GM23248 (cell line): ENCODE measurements around the gene CST7. TPM values are rescaled to one million over a fixed set of nuclear protein-coding genes. Genes with fewer than 3 reads are reported as not detected.

Source experiments
- DNase-seq: peaks from one replicate; pipeline ENCODE4 v3.0.0-alpha.2; 2015
- H2AFZ ChIP-seq: fragments of 200-600 bp; sonication (generic); 2 replicates; pipeline ENCODE4 v1.6.1; 2016; ENCODE audit warnings: antibody characterized with exemption
- H3F3A ChIP-seq: fragments of 200-600 bp; sonication (generic); 2 replicates; pipeline ENCODE4 v1.6.1; 2016; ENCODE audit warnings: mild to moderate bottlenecking, antibody characterized with exemption, mixed run types; ENCODE audit not compliant: insufficient read depth
- H3K27ac ChIP-seq: fragments of 200-600 bp; sonication (generic); 2 replicates; pipeline ENCODE4 v1.5.1; 2016; ENCODE audit warnings: mild to moderate bottlenecking
- H3K27me3 ChIP-seq: fragments of 200-600 bp; sonication (generic); replicated peaks from 2 replicates; pipeline ENCODE4 v1.6.1; 2016; ENCODE audit warnings: mild to moderate bottlenecking; ENCODE audit not compliant: insufficient read depth
- H3K36me3 ChIP-seq: fragments of 200-600 bp; sonication (generic); 2 replicates; pipeline ENCODE4 v1.6.1; 2016; ENCODE audit warnings: low read depth, mild to moderate bottlenecking
- H3K4me1 ChIP-seq: fragments of 200-600 bp; sonication (generic); 2 replicates; pipeline ENCODE4 v1.6.1; 2016; ENCODE audit warnings: mild to moderate bottlenecking; ENCODE audit not compliant: insufficient read depth
- H3K4me2 ChIP-seq: fragments of 200-600 bp; sonication (generic); one replicate; pipeline ENCODE4 v1.6.1; 2016; ENCODE audit warnings: mild to moderate bottlenecking; ENCODE audit not compliant: unreplicated experiment
- H3K4me3 ChIP-seq: fragments of 200-600 bp; sonication (generic); 2 replicates; pipeline ENCODE4 v1.5.1; 2016; ENCODE audit warnings: mild to moderate bottlenecking
- H3K79me2 ChIP-seq: fragments of 200-600 bp; sonication (generic); 2 replicates; pipeline ENCODE4 v1.6.1; 2016; ENCODE audit warnings: mild to moderate bottlenecking; ENCODE audit not compliant: insufficient read depth
- H3K9ac ChIP-seq: fragments of 200-600 bp; sonication (generic); 2 replicates; pipeline ENCODE4 v1.6.1; 2016; ENCODE audit warnings: mild to moderate bottlenecking
- H3K9me2 ChIP-seq: fragments of 200-600 bp; sonication (generic); 2 replicates; pipeline ENCODE4 v1.6.1; 2016; ENCODE audit warnings: mixed run types, mild to moderate bottlenecking, moderate library complexity; ENCODE audit not compliant: insufficient read depth
- H3K9me3 ChIP-seq: fragments of 200-600 bp; sonication (generic); one replicate; pipeline ENCODE4 v1.6.1; 2017; ENCODE audit warnings: low read depth
- H4K20me1 ChIP-seq: fragments of 200-600 bp; sonication (generic); 2 replicates; pipeline ENCODE4 v1.6.0; 2016; ENCODE audit not compliant: insufficient read depth
- EZH2 ChIP-seq: fragments of 200-600 bp; sonication (generic); IDR thresholded peaks from 2 replicates; pipeline ENCODE4 v1.6.1; 2018; ENCODE audit warnings: antibody characterized with exemption, mild to moderate bottlenecking; ENCODE audit not compliant: insufficient read depth, poor library complexity, severe bottlenecking
- EZH2phosphoT487 ChIP-seq: fragments of 200-600 bp; sonication (generic); IDR thresholded peaks from 2 replicates; pipeline ENCODE4 v1.6.1; 2018; ENCODE audit warnings: antibody characterized with exemption, moderate library complexity, mild to moderate bottlenecking, low read depth; ENCODE audit not compliant: insufficient read depth
- WGBS, 2 experiments: methylation state at CpG; one replicate each; pipeline ENCODE4 v1.1.6; 2015 to 2017; ENCODE audit warnings: low lambda C conversion rate in 2 of 2, low coverage in 1 of 2; ENCODE audit errors: missing lambda C conversion rate in 2 of 2; 5-methylcytosine and 5-hydroxymethylcytosine counted together
- in situ Hi-C: fragments of 300-500 bp; cut with MboI; formaldehyde crosslinking; loops from 2 replicates; pipeline ENCODE4 v1.15.0; 2020
- polyA plus RNA-seq: library from polyadenylated mRNA; unstranded; fragments of >200 nt; fragmentation: Nextera tagmentation; extraction: Ambion mirVana; gene quantifications from 2 replicates; pipeline ENCODE4 v1.2.1, GENCODE V29; 2016
- total RNA-seq: library from RNA; depleted of rRNA; stranded (reverse); fragments of >200 nt; shearing (Covaris generic); gene quantifications from 2 replicates; pipeline ENCODE4 v1.2.3, GENCODE V29; 2014

The CST7 gene
- total and polyA plus RNA-seq, 2 experiments from 2014 or later: not detected

DNA sequence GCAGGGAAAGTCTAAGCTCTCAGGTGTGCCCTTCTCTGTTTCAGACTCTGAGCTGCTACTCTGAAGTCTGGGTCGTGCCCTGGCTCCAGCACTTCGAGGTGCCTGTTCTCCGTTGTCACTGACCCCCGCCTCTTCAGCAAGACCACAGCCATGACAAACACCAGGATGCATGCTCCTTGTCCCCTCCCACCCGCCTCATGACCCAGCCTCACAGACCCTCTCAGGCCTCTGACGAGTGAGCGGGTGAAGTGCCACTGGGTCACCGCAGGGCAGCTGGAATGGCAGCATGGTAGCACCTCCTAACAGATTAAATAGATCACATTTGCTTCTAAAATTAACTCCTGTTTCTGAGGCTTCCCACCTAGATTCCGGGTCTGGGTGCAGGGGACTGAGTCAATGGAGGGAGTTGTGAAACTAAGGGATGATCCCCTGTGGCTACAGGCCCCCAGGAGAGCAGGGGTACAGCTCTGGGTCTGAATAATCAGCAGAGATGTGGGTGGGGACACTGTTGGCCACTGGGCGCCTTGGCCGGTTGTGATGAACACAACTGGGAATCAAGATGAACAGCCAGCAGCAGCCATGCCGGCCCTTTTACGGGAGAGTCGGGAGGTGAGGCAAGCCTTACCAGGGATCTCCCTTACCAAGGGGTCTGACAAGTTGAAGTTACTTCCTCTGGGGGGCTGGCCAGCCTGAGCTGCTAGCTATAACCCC is 10.7 kb downstream of the CST7 start:
- H3K36me3 ChIP-seq: no peaks in the 10 kb centered on the region
- H3K4me2 ChIP-seq: no peak overlapping the region
- no peaks in the 10 kb centered on the region for H3K27me3 ChIP-seq
- H3F3A ChIP-seq: no peaks in the 10 kb centered on the region
- DNase-seq: no peak
- H3K9ac ChIP-seq: no peak overlapping the region
- H3K27ac ChIP-seq: no peak overlapping the region
- H3K9me2 ChIP-seq: no peaks in the 10 kb centered on the region
- H3K4me3 ChIP-seq: no peak overlapping the region
- WGBS, 2 experiments: 73 to 81% methylated on average over 13 to 14 of the region's 14 CpGs
- H2AFZ ChIP-seq: no peak overlapping the region
- no peaks in the 10 kb centered on the region for H3K79me2 ChIP-seq
- H3K4me1 ChIP-seq: no peaks in the 10 kb centered on the region
- no peaks in the 10 kb centered on the region for H4K20me1 ChIP-seq
- TF ChIP-seq EZH2: no peak
- TF ChIP-seq EZH2phosphoT487: no peak
- in situ Hi-C loops: no loop called here
- H3K9me3 ChIP-seq: no peaks in the 10 kb centered on the region

GRCh38 chr20:24960302-24960801 is 11.3 kb downstream of the CST7 start:
- DNase-seq: no peak
- no peak for TF ChIP-seq EZH2phosphoT487
- TF ChIP-seq EZH2: no peak
- Histone ChIP-seq H3K36me3 (no peaks in the 10 kb centered on the region), H3K4me1 (no peaks in the 10 kb centered on the region), H2AFZ (no peak overlapping the region), H3K27ac (no peak overlapping the region), H3F3A (no peaks in the 10 kb centered on the region), H4K20me1 (no peaks in the 10 kb centered on the region), H3K9me2 (no peaks in the 10 kb centered on the region), H3K9ac (no peak overlapping the region), H3K9me3 (no peaks in the 10 kb centered on the region), H3K27me3 (no peaks in the 10 kb centered on the region), H3K79me2 (no peaks in the 10 kb centered on the region), H3K4me3 (no peak overlapping the region), H3K4me2 (no peak overlapping the region)
- in situ Hi-C loops: no loop called here
- WGBS, 2 experiments: 85 to 91% methylated on average over 10 of the region's 10 CpGs

- WGBS, 2 experiments: 67 to 79% methylated on average over 2 of the region's 2 CpGs
- no peak overlapping the region for H3K9ac ChIP-seq
Measured at GRCh38 chr20:24960861-24961260, 11.8 kb downstream of the CST7 start.

GRCh38 chr20:24961384-24962181 is 12.5 kb downstream of the CST7 start:
- no peak overlapping the region for H3K27ac ChIP-seq
- H3K36me3 ChIP-seq: no peaks in the 10 kb centered on the region
- no peak for DNase-seq
- no peaks in the 10 kb centered on the region for H3K79me2 ChIP-seq
- H3K4me3 ChIP-seq: no peak overlapping the region
- H3K9me3 ChIP-seq: no peaks in the 10 kb centered on the region
- H3F3A ChIP-seq: no peaks in the 10 kb centered on the region
- no peak overlapping the region for H2AFZ ChIP-seq
- no peaks in the 10 kb centered on the region for H4K20me1 ChIP-seq
- H3K9ac ChIP-seq: no peak overlapping the region
- no peaks in the 10 kb centered on the region for H3K27me3 ChIP-seq
- 79 to 80% methylated on average over 14 to 20 of the region's 20 CpGs for WGBS, 2 experiments
- no peak overlapping the region for H3K4me2 ChIP-seq
- in situ Hi-C loops: no loop called here
- no peaks in the 10 kb centered on the region for H3K9me2 ChIP-seq
- no peaks in the 10 kb centered on the region for H3K4me1 ChIP-seq
- TF ChIP-seq EZH2 (no peak), EZH2phosphoT487 (no peak)

More at GRCh38 chr20:24960861-24961260, 11.8 kb downstream of the CST7 start:
- Histone ChIP-seq H3K79me2 (no peaks in the 10 kb centered on the region), H2AFZ (no peak overlapping the region), H3F3A (no peaks in the 10 kb centered on the region), H3K27me3 (no peaks in the 10 kb centered on the region), H3K9me2 (no peaks in the 10 kb centered on the region), H3K4me1 (no peaks in the 10 kb centered on the region), H3K27ac (no peak overlapping the region), H3K4me3 (no peak overlapping the region), H3K4me2 (no peak overlapping the region), H4K20me1 (no peaks in the 10 kb centered on the region), H3K36me3 (no peaks in the 10 kb centered on the region), H3K9me3 (no peaks in the 10 kb centered on the region)
- in situ Hi-C loops: no loop called here
- no peak for DNase-seq
- TF ChIP-seq EZH2 (no peak), EZH2phosphoT487 (no peak)
